ENCODE results near the gene ARID3B.

GRCh38 chr15:74568594-74568993 lies 27.6 kb downstream of the ARID3B start:
- TF ChIP-seq CTCF (IDR thresholded peaks at IDR 0.05) (no peak), POLR2AphosphoS5 (IDR thresholded peaks at IDR 0.05; ENCODE audit: insufficient read depth in 1 of 2, low read depth in 1 of 2) (no peak)

Measured in vagina (tissue), 2 donors.